HepG2 (cell line): Measurements from ENCODE around the gene SLC35B1. TPM values are rescaled to one million over a fixed set of nuclear protein-coding genes. Genes with fewer than 3 reads are reported as not detected.

ENCODE experiments used
- ARID2 ChIP-seq: sonication (generic); formaldehyde crosslinking; IDR thresholded peaks from 2 replicates; pipeline ENCODE4 v1.8.1; 2022; ENCODE audit warnings: mild to moderate bottlenecking, missing genetic modification reagents, borderline replicate concordance
- DPF2 ChIP-seq: sonication (generic); formaldehyde crosslinking; IDR thresholded peaks from 2 replicates; pipeline ENCODE4 v1.4.0; 2020; ENCODE audit warnings: mild to moderate bottlenecking, low read depth, missing genetic modification reagents, borderline replicate concordance
- HDAC1 ChIP-seq: sonication (generic); formaldehyde crosslinking; IDR thresholded peaks from 2 replicates; pipeline ENCODE4 v1.5.1; 2020; ENCODE audit warnings: mild to moderate bottlenecking, missing genetic modification reagents
- JARID2 ChIP-seq: sonication (generic); formaldehyde crosslinking; IDR thresholded peaks from 2 replicates; pipeline ENCODE4 v1.8.1; 2023; ENCODE audit warnings: missing genetic modification reagents, inconsistent platforms; ENCODE audit not compliant: insufficient replicate concordance
- KAT7 ChIP-seq: IDR thresholded peaks from 2 replicates; pipeline ENCODE4 v1.6.1; 2018; ENCODE audit warnings: borderline replicate concordance, missing compliant biosample characterization
- KAT8 ChIP-seq: IDR thresholded peaks from 2 replicates; pipeline ENCODE4 v1.6.1; 2016; ENCODE audit warnings: missing genetic modification reagents, missing compliant biosample characterization
- NR2C2 ChIP-seq: sonication (generic); formaldehyde crosslinking; IDR thresholded peaks from 2 replicates; pipeline ENCODE4 v1.4.0; 2020; ENCODE audit warnings: missing genetic modification reagents, mild to moderate bottlenecking, moderate library complexity, borderline replicate concordance
- REPIN1 ChIP-seq: sonication (generic); formaldehyde crosslinking; IDR thresholded peaks from 2 replicates; pipeline ENCODE4 v1.8.0; 2022; ENCODE audit warnings: missing genetic modification reagents, low read depth, mild to moderate bottlenecking, borderline replicate concordance
- RXRB ChIP-seq: IDR thresholded peaks from 2 replicates; pipeline ENCODE4 v1.6.1; 2016; ENCODE audit warnings: borderline replicate concordance, missing genetic modification reagents, missing compliant biosample characterization
- TARDBP ChIP-seq: sonication (generic); formaldehyde crosslinking; IDR thresholded peaks from 2 replicates; pipeline ENCODE4 v1.8.0; 2022; ENCODE audit warnings: mild to moderate bottlenecking, missing genetic modification reagents
- TOE1 ChIP-seq: sonication (generic); formaldehyde crosslinking; IDR thresholded peaks from 2 replicates; pipeline ENCODE4 v1.4.0; 2020; ENCODE audit warnings: mild to moderate bottlenecking, missing genetic modification reagents
- ZBTB7A ChIP-seq: sonication (generic); formaldehyde crosslinking; IDR thresholded peaks from 2 replicates; pipeline ENCODE4 v1.8.0; 2022; ENCODE audit warnings: mild to moderate bottlenecking, missing genetic modification reagents
- ZNF33B ChIP-seq: sonication (generic); formaldehyde crosslinking; IDR thresholded peaks from 2 replicates; pipeline ENCODE4 v1.5.1; 2020; ENCODE audit warnings: mild to moderate bottlenecking, missing genetic modification reagents
- ZNF552 ChIP-seq: sonication (generic); formaldehyde crosslinking; IDR thresholded peaks from 2 replicates; pipeline ENCODE4 v1.9.0; 2022; ENCODE audit warnings: missing genetic modification reagents, mild to moderate bottlenecking, borderline replicate concordance
- ZNF629 ChIP-seq: sonication (generic); formaldehyde crosslinking; conservative IDR thresholded peaks from 2 replicates; pipeline ENCODE4 v1.5.0; 2020; ENCODE audit warnings: missing genetic modification reagents
- polyA plus RNA-seq, 8 experiments: library from polyadenylated mRNA; depleted of rRNA in 3 of 8; stranded (reverse) in 7 of 8; unstranded in 1 of 8; fragments of >200 nt; fragmentation: Illumina TruSeq in 4 of 8; extraction: Trizol in 4 of 8; gene quantifications; 2 replicates each; pipeline versions ENCODE4 v1.2.1 to v1.2.3, GENCODE V29; 2011 to 2016; ENCODE audit warnings: low read depth in 4 of 8, missing spikeins in 1 of 8, mixed read lengths in 1 of 8; ENCODE audit not compliant: insufficient read depth in 1 of 8
- total RNA-seq, 5 experiments: library from RNA; depleted of rRNA; stranded (reverse); fragments of >200 nt; fragmentation: Illumina TruSeq; extraction: Trizol; gene quantifications; 2 replicates each; pipeline ENCODE4 v1.2.3, GENCODE V29; 2016; ENCODE audit warnings: low read depth in 1 of 5
- TF ChIP-seq, protein P1 (sequence below): sonication (generic); formaldehyde crosslinking; IDR thresholded peaks from 2 replicates; pipeline ENCODE4 v1.8.0; 2022; ENCODE audit warnings: mild to moderate bottlenecking, missing genetic modification reagents, moderate library complexity
- TF ChIP-seq, protein P2 (sequence below): sonication (generic); formaldehyde crosslinking; IDR thresholded peaks from 2 replicates; pipeline ENCODE4 v1.5.0; 2020; ENCODE audit warnings: mild to moderate bottlenecking, missing genetic modification reagents
- TF ChIP-seq, protein P3 (sequence below): sonication (generic); formaldehyde crosslinking; IDR thresholded peaks from 2 replicates; pipeline ENCODE4 v1.8.1; 2022; ENCODE audit warnings: low read depth, mild to moderate bottlenecking, missing genetic modification reagents
- TF ChIP-seq, protein P4 (sequence below): sonication (generic); formaldehyde crosslinking; IDR thresholded peaks from 2 replicates; pipeline ENCODE4 v1.5.0; 2020; ENCODE audit warnings: mild to moderate bottlenecking, low read depth, missing genetic modification reagents, borderline replicate concordance
- TF ChIP-seq, protein P5 (sequence below): sonication (generic); formaldehyde crosslinking; IDR thresholded peaks from 2 replicates; pipeline ENCODE4 v1.4.0; 2020; ENCODE audit warnings: missing genetic modification reagents
- TF ChIP-seq, protein P6 (sequence below): IDR thresholded peaks from 2 replicates; pipeline ENCODE4 v1.6.1; 2016

SLC35B1 gene
- total and polyA plus RNA-seq, 2 of the 13 experiments (the other 11 are each of a cell fraction or from before 2014, with no cell fraction given) = 99.6 to 113 TPM

DNA sequence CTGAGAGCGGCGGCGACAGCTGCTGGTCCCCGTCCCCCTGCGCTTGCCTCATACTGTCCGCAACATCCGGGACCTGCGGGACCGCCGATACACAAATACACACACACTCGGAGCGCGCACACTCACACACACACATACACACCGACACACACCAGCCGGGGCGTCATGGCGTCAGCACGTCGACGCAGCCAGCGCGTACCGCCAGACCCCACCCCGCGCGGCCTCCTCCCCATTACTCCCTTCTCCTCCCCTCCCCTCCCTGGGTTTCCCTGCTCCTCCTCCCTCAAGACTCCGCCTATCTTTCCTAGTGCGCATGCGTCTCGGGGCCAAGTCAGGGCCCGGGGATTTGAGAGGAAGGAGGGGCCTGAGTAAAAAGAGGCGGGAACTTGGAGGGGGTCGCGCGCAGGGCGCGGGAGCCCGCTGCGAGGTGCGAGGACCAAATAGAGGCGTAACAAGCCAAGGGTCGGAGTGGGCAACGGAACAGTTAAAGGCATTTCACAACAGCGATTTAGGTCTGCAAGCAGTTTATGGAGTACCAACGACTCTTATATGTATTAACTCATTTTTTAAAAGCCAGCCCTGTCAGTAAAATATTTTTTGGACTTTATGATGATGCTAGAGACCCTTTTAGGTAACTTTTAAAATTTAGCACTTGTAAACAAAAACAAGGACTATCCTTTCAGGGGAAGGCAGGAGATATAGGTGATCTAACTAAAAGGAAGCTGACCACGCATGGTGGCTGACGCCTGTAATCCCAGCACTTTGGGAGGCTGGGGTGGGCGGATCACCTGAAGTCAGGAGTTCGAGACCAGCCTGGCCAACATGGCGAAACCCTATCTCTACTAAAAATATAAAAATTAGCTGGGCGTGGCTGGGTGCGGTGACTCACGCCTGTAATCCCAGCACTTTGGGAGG, 29.6 kb downstream of the SLC35B1 start, which contains the start of gene SPOP (continued):
- TF ChIP-seq TARDBP (CRISPR knock-in tag) (peak; percentile 99), NR2C2 (CRISPR knock-in tag) (peak; percentile 63; the same call in 1 of the 2 replicates), ZNF33B (CRISPR knock-in tag) (peak; percentile 100), ZBTB7A (CRISPR knock-in tag) (peak; percentile 90), ZNF629 (CRISPR knock-in tag) (no peak), ARID2 (peak; percentile 100), JARID2 (CRISPR knock-in tag) (no peak), KAT8 (CRISPR knock-in tag) (peak; percentile 78; the same call in 1 of the 2 replicates), TOE1 (peak; percentile 99), RXRB (CRISPR knock-in tag) (peak; percentile 77), DPF2 (CRISPR knock-in tag) (no peak), REPIN1 (CRISPR knock-in tag) (peak; percentile 99), HDAC1 (CRISPR knock-in tag) (peak; percentile 91), KAT7 (CRISPR knock-in tag) (0 out of 2 replicates have a peak, but pooled peaks have one; percentile 57), ZNF552 (CRISPR knock-in tag) (peak; percentile 97; the same call in 1 of the 2 replicates)
- TF ChIP-seq, protein P1, sequence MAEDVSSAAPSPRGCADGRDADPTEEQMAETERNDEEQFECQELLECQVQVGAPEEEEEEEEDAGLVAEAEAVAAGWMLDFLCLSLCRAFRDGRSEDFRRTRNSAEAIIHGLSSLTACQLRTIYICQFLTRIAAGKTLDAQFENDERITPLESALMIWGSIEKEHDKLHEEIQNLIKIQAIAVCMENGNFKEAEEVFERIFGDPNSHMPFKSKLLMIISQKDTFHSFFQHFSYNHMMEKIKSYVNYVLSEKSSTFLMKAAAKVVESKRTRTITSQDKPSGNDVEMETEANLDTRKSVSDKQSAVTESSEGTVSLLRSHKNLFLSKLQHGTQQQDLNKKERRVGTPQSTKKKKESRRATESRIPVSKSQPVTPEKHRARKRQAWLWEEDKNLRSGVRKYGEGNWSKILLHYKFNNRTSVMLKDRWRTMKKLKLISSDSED (CRISPR knock-in tag) = no peak
- TF ChIP-seq, protein P2, sequence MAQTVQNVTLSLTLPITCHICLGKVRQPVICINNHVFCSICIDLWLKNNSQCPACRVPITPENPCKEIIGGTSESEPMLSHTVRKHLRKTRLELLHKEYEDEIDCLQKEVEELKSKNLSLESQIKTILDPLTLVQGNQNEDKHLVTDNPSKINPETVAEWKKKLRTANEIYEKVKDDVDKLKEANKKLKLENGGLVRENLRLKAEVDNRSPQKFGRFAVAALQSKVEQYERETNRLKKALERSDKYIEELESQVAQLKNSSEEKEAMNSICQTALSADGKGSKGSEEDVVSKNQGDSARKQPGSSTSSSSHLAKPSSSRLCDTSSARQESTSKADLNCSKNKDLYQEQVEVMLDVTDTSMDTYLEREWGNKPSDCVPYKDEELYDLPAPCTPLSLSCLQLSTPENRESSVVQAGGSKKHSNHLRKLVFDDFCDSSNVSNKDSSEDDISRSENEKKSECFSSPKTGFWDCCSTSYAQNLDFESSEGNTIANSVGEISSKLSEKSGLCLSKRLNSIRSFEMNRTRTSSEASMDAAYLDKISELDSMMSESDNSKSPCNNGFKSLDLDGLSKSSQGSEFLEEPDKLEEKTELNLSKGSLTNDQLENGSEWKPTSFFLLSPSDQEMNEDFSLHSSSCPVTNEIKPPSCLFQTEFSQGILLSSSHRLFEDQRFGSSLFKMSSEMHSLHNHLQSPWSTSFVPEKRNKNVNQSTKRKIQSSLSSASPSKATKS (CRISPR knock-in tag) = peak; percentile 77; the same call in 1 of the 2 replicates
- TF ChIP-seq, protein P3, sequence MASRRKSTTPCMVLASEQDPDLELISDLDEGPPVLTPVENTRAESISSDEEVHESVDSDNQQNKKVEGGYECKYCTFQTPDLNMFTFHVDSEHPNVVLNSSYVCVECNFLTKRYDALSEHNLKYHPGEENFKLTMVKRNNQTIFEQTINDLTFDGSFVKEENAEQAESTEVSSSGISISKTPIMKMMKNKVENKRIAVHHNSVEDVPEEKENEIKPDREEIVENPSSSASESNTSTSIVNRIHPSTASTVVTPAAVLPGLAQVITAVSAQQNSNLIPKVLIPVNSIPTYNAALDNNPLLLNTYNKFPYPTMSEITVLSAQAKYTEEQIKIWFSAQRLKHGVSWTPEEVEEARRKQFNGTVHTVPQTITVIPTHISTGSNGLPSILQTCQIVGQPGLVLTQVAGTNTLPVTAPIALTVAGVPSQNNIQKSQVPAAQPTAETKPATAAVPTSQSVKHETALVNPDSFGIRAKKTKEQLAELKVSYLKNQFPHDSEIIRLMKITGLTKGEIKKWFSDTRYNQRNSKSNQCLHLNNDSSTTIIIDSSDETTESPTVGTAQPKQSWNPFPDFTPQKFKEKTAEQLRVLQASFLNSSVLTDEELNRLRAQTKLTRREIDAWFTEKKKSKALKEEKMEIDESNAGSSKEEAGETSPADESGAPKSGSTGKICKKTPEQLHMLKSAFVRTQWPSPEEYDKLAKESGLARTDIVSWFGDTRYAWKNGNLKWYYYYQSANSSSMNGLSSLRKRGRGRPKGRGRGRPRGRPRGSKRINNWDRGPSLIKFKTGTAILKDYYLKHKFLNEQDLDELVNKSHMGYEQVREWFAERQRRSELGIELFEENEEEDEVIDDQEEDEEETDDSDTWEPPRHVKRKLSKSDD (CRISPR knock-in tag) = peak; percentile 92
- TF ChIP-seq, protein P4, sequence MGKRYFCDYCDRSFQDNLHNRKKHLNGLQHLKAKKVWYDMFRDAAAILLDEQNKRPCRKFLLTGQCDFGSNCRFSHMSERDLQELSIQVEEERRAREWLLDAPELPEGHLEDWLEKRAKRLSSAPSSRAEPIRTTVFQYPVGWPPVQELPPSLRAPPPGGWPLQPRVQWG (CRISPR knock-in tag) = no peak
- TF ChIP-seq, protein P5, sequence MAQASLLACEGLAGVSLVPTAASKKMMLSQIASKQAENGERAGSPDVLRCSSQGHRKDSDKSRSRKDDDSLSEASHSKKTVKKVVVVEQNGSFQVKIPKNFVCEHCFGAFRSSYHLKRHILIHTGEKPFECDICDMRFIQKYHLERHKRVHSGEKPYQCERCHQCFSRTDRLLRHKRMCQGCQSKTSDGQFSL (CRISPR knock-in tag) = peak; percentile 95; the same call in 1 of the 2 replicates
- TF ChIP-seq, protein P6, sequence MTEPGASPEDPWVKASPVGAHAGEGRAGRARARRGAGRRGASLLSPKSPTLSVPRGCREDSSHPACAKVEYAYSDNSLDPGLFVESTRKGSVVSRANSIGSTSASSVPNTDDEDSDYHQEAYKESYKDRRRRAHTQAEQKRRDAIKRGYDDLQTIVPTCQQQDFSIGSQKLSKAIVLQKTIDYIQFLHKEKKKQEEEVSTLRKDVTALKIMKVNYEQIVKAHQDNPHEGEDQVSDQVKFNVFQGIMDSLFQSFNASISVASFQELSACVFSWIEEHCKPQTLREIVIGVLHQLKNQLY = peak; percentile 78
